ENCODE measurements around the gene KDM8. TPM values are rescaled to one million over a fixed set of nuclear protein-coding genes. Genes with fewer than 3 reads are reported as not detected.
A peak's percentile ranks its signal among the peaks of the same experiment; 100 is the strongest.

KDM8 gene
- total and polyA plus RNA-seq, 2 donors (not counting 1 experiment from before 2014, with no cell fraction given), result 7.5 to 37.4 TPM

DNA sequence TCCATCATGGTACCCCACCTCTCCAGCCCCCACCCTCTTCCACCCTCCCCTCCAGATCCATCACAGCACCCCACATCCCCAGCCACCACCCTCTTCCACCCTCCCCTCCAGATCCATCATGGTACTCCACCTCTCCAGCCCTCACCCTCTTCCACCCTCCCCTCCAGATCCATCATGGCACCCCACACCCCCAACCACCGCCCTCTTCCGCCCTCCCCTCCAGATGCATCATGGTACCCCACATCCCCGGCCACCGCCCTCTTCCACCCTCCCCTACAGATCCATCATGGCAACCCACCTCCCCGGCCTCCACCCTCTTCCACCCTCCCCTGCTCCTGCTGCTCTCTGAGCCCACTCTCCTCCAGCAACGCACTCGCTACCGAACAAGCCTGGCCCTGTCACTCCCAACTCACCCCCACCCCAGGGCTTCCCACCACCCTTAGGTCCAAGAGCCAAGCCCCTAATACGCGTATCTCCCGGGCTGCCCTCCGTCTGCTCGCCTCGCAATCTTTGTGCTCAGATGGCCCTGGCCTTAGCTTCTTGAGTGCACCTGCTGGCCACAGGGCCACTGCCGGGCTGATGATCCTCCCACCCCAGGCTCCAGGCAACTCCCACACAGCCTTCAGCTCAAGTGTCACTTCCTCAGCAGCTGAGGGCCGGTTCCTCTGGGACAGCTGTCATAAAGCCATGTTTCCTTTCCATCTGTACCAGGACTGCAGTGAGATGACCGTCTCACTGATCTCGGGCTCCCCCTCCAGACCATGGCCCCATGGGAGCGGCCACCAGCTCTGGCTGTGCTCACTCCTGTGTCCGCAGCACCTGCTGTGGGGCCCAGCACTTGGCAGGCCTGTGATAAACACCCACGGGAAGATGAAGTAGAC lies 25.5 kb downstream of the KDM8 start:
- Histone ChIP-seq H2AFZ (ENCODE audit: insufficient read depth, low read depth, low read length, poor library complexity, severe bottlenecking) (no peak overlapping the region), H3K4me1 (ENCODE audit: control insufficient read depth in 2 of 2, insufficient read depth in 2 of 2, low read length in 2 of 2) (peaks cover 68 to 78% of the 10 kb centered on the region in 2 donors), H3K27me3 (replicated peaks in 1 of 4; ENCODE audit: control extremely low read depth in 1 of 4, control insufficient read depth in 3 of 4, insufficient read depth in 4 of 4, low read length in 3 of 4) (no peaks in the 10 kb centered on the region), H4K20me1 (ENCODE audit: control insufficient read depth, insufficient read depth, low read length, poor library complexity, severe bottlenecking) (no peaks in the 10 kb centered on the region), H3K9me3 (ENCODE audit: control extremely low read depth in 1 of 3, control insufficient read depth in 2 of 3, insufficient read depth in 1 of 3, low read length in 2 of 3) (no peaks in the 10 kb centered on the region), H3K4me3 (ENCODE audit: control extremely low read depth in 1 of 5, extremely low read depth in 1 of 5, insufficient read depth in 1 of 5, low read depth in 2 of 5, low read length in 4 of 5) (no peak overlapping the region), H3K9ac (ENCODE audit: low read length) (no peak overlapping the region), H3K4me2 (replicated peaks; ENCODE audit: low read depth, low read length, poor library complexity, severe bottlenecking) (peak overlapping the region; percentile 48), H3K79me2 (ENCODE audit: control insufficient read depth, insufficient read depth, low read length) (peaks cover 5% of the 10 kb centered on the region), H3K27ac (ENCODE audit: low read length in 2 of 2) (peak overlapping the region in 1 of 2 donors; percentile 30), H3K36me3 (replicated peaks in 1 of 2; ENCODE audit: control extremely low read depth in 1 of 2, control insufficient read depth in 1 of 2, extremely low read depth in 1 of 2, insufficient read depth in 2 of 2, low read length in 1 of 2) (peaks cover 0 to 31% of the 10 kb centered on the region in 2 experiments)
- ATAC-seq (ENCODE audit: low read depth) (no peak), DNase-seq (no peak)
- Mint-ChIP-seq H3K9me3 (ENCODE audit: insufficient read depth) (no peaks in the 10 kb centered on the region), H3K4me3 (peak overlapping the region; percentile 60), H3K27me3 (no peaks in the 10 kb centered on the region), H3K27ac (peak overlapping the region; percentile 85), H3K4me1 (peaks cover 69% of the 10 kb centered on the region)
- WGBS (ENCODE audit: insufficient coverage), result 63% methylated on average over 21 of the region's 21 CpGs
- intact Hi-C loops (cut with micrococcal nuclease), result no loop called here
- TF ChIP-seq EZH2 (IDR thresholded peaks at IDR 0.05; ENCODE audit: borderline replicate concordance, insufficient read depth, low read depth, low read length, poor library complexity, severe bottlenecking), result no peak
- TF ChIP-seq, protein P1, sequence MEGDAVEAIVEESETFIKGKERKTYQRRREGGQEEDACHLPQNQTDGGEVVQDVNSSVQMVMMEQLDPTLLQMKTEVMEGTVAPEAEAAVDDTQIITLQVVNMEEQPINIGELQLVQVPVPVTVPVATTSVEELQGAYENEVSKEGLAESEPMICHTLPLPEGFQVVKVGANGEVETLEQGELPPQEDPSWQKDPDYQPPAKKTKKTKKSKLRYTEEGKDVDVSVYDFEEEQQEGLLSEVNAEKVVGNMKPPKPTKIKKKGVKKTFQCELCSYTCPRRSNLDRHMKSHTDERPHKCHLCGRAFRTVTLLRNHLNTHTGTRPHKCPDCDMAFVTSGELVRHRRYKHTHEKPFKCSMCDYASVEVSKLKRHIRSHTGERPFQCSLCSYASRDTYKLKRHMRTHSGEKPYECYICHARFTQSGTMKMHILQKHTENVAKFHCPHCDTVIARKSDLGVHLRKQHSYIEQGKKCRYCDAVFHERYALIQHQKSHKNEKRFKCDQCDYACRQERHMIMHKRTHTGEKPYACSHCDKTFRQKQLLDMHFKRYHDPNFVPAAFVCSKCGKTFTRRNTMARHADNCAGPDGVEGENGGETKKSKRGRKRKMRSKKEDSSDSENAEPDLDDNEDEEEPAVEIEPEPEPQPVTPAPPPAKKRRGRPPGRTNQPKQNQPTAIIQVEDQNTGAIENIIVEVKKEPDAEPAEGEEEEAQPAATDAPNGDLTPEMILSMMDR (IDR thresholded peaks at IDR 0.05), result no peak
- ChIA-PET CTCF (interaction anchor here (0.9 to 8.7 kb wide), 10 partner anchors 23 to 228 kb away, joined by 3 to 67 read pairs (median 6); partner anchors contain the start of gene KDM8), POLR2A (interaction anchor here (0.7 to 1.2 kb wide), 5 partner anchors 10 to 116 kb away, joined by 3 to 5 read pairs (median 4); partner anchors contain the start of gene KDM8)
